ENCODE data around the gene CDK10. TPM values are rescaled to one million over a fixed set of nuclear protein-coding genes. Genes with fewer than 3 reads are reported as not detected.

CDK10 gene
- total and polyA plus RNA-seq, 9 of the 15 experiments (the other 6 are each of a cell fraction or from before 2014, with no cell fraction given) = 2.0 to 85.1 (median 40.1) TPM

DNA sequence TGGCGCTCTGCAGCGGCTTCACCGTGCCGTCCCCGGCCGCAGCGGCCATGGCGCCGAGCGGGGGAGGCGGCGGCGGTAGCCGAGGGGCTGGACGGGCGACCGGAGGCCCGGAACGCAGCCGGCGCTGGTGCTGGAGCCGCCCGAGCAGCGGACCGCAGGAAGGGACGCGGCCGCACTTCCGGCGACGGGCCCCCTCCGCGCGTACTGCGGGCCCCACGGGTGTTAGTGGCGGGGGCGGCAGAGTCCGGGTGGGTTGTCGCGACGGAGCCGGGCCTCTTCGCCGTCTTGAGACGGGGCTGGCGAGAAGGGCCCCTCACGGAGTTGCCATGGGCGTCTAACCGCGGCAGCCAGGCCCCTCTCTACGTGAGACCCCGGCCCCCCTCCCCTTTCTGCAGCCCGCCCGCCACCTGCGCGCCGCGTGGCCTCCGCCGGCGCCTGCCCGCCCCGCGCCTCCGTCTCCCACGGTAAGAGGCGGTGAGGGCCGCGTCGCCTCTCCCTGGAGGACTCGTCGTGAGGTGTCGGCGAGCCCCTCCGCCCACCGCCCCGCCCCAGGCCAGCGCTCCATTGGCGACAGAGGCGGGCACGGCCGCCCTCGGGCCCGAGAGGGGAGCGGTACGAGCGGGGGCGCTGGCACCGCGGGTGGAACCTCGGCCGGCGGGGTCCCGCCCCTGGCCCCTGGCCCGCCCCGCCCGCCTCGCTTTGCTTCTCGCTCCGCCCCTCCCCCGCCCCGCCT lies 34.5 kb downstream of the CDK10 start, which contains the start of the genes VPS9D1 and ZNF276 (continued):
- TF ChIP-seq SRSF7 (optimal IDR thresholded peaks at IDR 0.05; ENCODE audit: low read depth, low read length) = no peak
- TF ChIP-seq NKRF (IDR thresholded peaks at IDR 0.05; ENCODE audit: borderline replicate concordance) = no peak
- no peak for TF ChIP-seq BRCA1 (IDR thresholded peaks at IDR 0.05)
- TF ChIP-seq BRCA1 (CRISPR knock-in tag; IDR thresholded peaks at IDR 0.05) = no peak
- TF ChIP-seq ZBTB1 (CRISPR knock-in tag; IDR thresholded peaks at IDR 0.05; ENCODE audit: borderline replicate concordance, low read depth) = 0 out of 2 replicates have a peak, but pooled peaks have one; percentile 38
- no peak for TF ChIP-seq ZNF518B (CRISPR knock-in tag; IDR thresholded peaks at IDR 0.05)
- no peak for TF ChIP-seq NFE2L1 (tag; IDR thresholded peaks at IDR 0.05; ENCODE audit: borderline replicate concordance, low read depth)
- no peak for TF ChIP-seq ID3 (CRISPR knock-in tag; IDR thresholded peaks at IDR 0.05)
- TF ChIP-seq ID3 (tag; IDR thresholded peaks at IDR 0.05) = peak; percentile 81
- peak; percentile 87 for TF ChIP-seq ZBTB7A (IDR thresholded peaks at IDR 0.05; ENCODE audit: borderline replicate concordance, control insufficient read depth, low read depth, low read length)
- TF ChIP-seq HMGN3 (IDR thresholded peaks at IDR 0.05; ENCODE audit: borderline replicate concordance, extremely low read depth, insufficient read length, low read depth, low read length) = peak; percentile 54
- TF ChIP-seq HDAC3 (IDR thresholded peaks at IDR 0.05; ENCODE audit: borderline replicate concordance, partially characterized antibody) = no peak
- no peak for TF ChIP-seq GTF2F1 (IDR thresholded peaks at IDR 0.05; ENCODE audit: low read depth, low read length)
- no peak for TF ChIP-seq ZNF830 (CRISPR knock-in tag; IDR thresholded peaks at IDR 0.05)
- no peak; the same call in 1 of the 2 replicates for TF ChIP-seq MBD2 (IDR thresholded peaks at IDR 0.05; ENCODE audit: borderline replicate concordance, low read depth)
- TF ChIP-seq ZFPM2 (CRISPR knock-in tag; IDR thresholded peaks at IDR 0.05) = no peak
- no peak for TF ChIP-seq NEUROD1 (IDR thresholded peaks at IDR 0.05; ENCODE audit: borderline replicate concordance, low read depth, low read length, partially characterized antibody)
- TF ChIP-seq, protein P1, sequence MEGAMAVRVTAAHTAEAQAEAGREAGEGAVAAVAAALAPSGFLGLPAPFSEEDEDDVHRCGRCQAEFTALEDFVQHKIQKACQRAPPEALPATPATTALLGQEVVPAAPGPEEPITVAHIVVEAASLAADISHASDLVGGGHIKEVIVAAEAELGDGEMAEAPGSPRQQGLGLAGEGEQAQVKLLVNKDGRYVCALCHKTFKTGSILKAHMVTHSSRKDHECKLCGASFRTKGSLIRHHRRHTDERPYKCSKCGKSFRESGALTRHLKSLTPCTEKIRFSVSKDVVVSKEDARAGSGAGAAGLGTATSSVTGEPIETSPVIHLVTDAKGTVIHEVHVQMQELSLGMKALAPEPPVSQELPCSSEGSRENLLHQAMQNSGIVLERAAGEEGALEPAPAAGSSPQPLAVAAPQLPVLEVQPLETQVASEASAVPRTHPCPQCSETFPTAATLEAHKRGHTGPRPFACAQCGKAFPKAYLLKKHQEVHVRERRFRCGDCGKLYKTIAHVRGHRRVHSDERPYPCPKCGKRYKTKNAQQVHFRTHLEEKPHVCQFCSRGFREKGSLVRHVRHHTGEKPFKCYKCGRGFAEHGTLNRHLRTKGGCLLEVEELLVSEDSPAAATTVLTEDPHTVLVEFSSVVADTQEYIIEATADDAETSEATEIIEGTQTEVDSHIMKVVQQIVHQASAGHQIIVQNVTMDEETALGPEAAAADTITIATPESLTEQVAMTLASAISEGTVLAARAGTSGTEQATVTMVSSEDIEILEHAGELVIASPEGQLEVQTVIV (CRISPR knock-in tag; IDR thresholded peaks at IDR 0.05; ENCODE audit: borderline replicate concordance) = no peak
- no peak for TF ChIP-seq ETS2 (tag; IDR thresholded peaks at IDR 0.05; ENCODE audit: borderline replicate concordance, poor library complexity, severe bottlenecking)
